Endodermal cell (in vitro differentiated cells): ENCODE data around the gene SOCS1. TPM values are rescaled to one million over a fixed set of nuclear protein-coding genes. Genes with fewer than 3 reads are reported as not detected.

Source experiments
- DNase-seq: peaks from one replicate; pipeline ENCODE4 v3.0.0-alpha.2; 2017
- H3K27ac ChIP-seq: 2 replicates; pipeline ENCODE4 v1.5.1; 2013; ENCODE audit warnings: mild to moderate bottlenecking, low read depth, low read length, moderate library complexity
- H3K27me3 ChIP-seq: 2 replicates; pipeline ENCODE4 v1.6.1; 2013; ENCODE audit warnings: mild to moderate bottlenecking, low read length, moderate library complexity; ENCODE audit not compliant: insufficient read depth, control insufficient read depth, poor library complexity, severe bottlenecking
- H3K36me3 ChIP-seq: 2 replicates; pipeline ENCODE4 v1.7.0; 2013; ENCODE audit warnings: mild to moderate bottlenecking, low read length, moderate library complexity; ENCODE audit not compliant: control insufficient read depth, insufficient read depth
- H3K4me1 ChIP-seq: one replicate; pipeline ENCODE4 v1.7.0; 2013; ENCODE audit warnings: low read length; ENCODE audit not compliant: control insufficient read depth, insufficient read depth
- H3K4me3 ChIP-seq: 2 replicates; pipeline ENCODE4 v1.5.1; 2013; ENCODE audit warnings: mild to moderate bottlenecking, low read length, moderate library complexity
- H3K9ac ChIP-seq: 2 replicates; pipeline ENCODE4 v1.6.1; 2013; ENCODE audit warnings: mild to moderate bottlenecking, low read length, moderate library complexity; ENCODE audit not compliant: poor library complexity, severe bottlenecking; ENCODE audit errors: extremely low read depth
- H3K9me3 ChIP-seq: 2 replicates; pipeline ENCODE4 v1.6.1; 2013; ENCODE audit warnings: mild to moderate bottlenecking, low read length, moderate library complexity; ENCODE audit not compliant: control insufficient read depth
- H3K27ac Mint-ChIP-seq: 2 replicates; pipeline ENCODE4 v1.8.0; 2020; ENCODE audit warnings: mixed read lengths
- H3K27me3 Mint-ChIP-seq: 2 replicates; pipeline ENCODE4 v1.8.0; 2021; ENCODE audit warnings: mild to moderate bottlenecking, mixed read lengths; ENCODE audit not compliant: insufficient read depth
- H3K36me3 Mint-ChIP-seq: 2 replicates; pipeline ENCODE4 v1.8.0; 2020; ENCODE audit warnings: low read depth, mixed read lengths
- H3K4me1 Mint-ChIP-seq: 2 replicates; pipeline ENCODE4 v1.8.0; 2020; ENCODE audit warnings: mixed read lengths
- H3K4me3 Mint-ChIP-seq: 2 replicates; pipeline ENCODE4 v1.8.0; 2020; ENCODE audit warnings: mild to moderate bottlenecking, moderate library complexity, mixed read lengths
- H3K9me3 Mint-ChIP-seq: 2 replicates; pipeline ENCODE4 v1.8.0; 2020; ENCODE audit warnings: mild to moderate bottlenecking, mixed read lengths
- CTCF ChIP-seq: fragments of 200-600 bp; sonication (generic); conservative IDR thresholded peaks from 2 replicates; pipeline ENCODE4 v1.5.0; 2021; ENCODE audit warnings: antibody characterized with exemption, mild to moderate bottlenecking
- WGBS, 2 experiments: methylation state at CpG; one replicate each; pipeline versions ENCODE4 v1.1.5 to v1.1.7; 2013; ENCODE audit warnings: missing lambda C conversion rate in 2 of 2, mixed read lengths in 1 of 2; ENCODE audit not compliant: insufficient coverage in 1 of 2, insufficient read length in 1 of 2; 5-methylcytosine and 5-hydroxymethylcytosine counted together
- total RNA-seq, 2 donors: library from RNA; stranded (reverse); fragmentation: NEBNext Ultra II Directional in 1 of 2; extraction: Animal tissue kit (Norgen Biotek cat#: 25700) in 1 of 2; gene quantifications; 2 replicates in 1 of 2; 3 replicates in 1 of 2; pipeline ENCODE4 v1.2.1, GENCODE V29; 2021

Gene SOCS1
- total RNA-seq, 2 donors from 2014 or later, result 5.6 to 7.2 TPM

GRCh38 chr16:11239644-11240632, 16.1 kb downstream of the SOCS1 start:
- Histone ChIP-seq H3K27me3 (no peaks in the 10 kb centered on the region), H3K9me3 (no peaks in the 10 kb centered on the region), H3K4me3 (no peak overlapping the region), H3K9ac (no peak overlapping the region), H3K4me1 (no peaks in the 10 kb centered on the region), H3K36me3 (no peaks in the 10 kb centered on the region), H3K27ac (no peak overlapping the region)
- Mint-ChIP-seq H3K9me3 (no peaks in the 10 kb centered on the region), H3K27me3 (peaks cover 2% of the 10 kb centered on the region), H3K27ac (no peak overlapping the region), H3K4me3 (no peak overlapping the region), H3K4me1 (no peaks in the 10 kb centered on the region), H3K36me3 (no peaks in the 10 kb centered on the region)
- no peak for TF ChIP-seq CTCF
- WGBS, 2 experiments, result 94 to 95% methylated on average over 6 to 10 of the region's 10 CpGs
- DNase-seq, result no peak

DNA sequence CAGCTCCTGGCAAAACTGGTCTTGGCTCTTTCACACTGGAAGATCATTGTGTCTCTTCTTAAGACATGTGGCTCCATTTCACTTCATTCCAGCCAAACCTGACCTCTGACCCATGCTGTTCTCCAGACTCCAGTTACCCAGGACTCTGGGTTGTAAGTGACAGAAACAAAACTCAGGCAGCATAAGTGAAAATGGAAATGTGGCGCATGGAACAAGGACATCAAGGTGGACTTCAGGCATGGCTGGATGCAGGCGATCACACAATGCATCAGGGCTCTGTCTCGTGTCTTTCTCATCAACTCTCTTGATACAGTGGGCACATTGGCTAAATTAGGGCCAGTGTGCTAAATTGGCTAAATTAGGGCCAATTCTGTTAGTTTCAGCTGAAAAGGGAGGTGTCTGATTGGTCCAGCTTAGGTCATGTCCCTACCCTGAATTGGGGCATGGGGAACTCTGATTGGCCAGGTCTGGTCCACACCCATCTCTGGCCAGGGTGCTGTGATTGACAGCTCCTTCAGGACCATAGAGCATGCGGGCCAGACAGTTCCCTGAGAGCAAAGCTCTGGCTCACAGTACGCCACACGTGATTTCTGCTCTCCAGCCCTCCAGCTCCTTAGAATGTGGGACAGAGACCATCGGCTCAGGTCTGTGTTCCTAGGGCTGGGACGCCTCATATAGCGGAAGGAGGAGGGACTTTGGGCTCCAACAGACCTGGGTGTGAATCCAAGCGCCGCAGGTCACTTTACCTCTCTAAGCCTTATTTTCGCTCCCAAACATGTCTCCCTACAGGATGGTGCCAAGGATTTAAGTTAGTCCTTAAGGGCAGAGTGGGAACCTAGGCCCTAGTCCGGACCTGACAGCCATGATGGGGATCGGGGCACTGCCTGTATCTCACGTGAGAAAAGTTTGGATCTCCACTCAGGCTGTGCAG, 17.5 kb downstream of the SOCS1 start:
- peak; percentile 69 for DNase-seq

More for the DNA sequence above, 17.5 kb downstream of the SOCS1 start:
- Histone ChIP-seq H3K9me3 (no peaks in the 10 kb centered on the region), H3K27me3 (no peaks in the 10 kb centered on the region), H3K4me3 (no peak overlapping the region), H3K27ac (no peak overlapping the region), H3K36me3 (no peaks in the 10 kb centered on the region), H3K4me1 (no peaks in the 10 kb centered on the region), H3K9ac (no peak overlapping the region)
- H3K27me3 Mint-ChIP-seq, result peaks cover 2% of the 10 kb centered on the region
- no peaks in the 10 kb centered on the region for H3K4me1 Mint-ChIP-seq
- WGBS, 2 experiments, result 95 to 97% methylated on average over 14 to 15 of the region's 15 CpGs
- H3K27ac Mint-ChIP-seq, result no peak overlapping the region
- no peaks in the 10 kb centered on the region for H3K9me3 Mint-ChIP-seq
- H3K36me3 Mint-ChIP-seq, result no peaks in the 10 kb centered on the region
- no peak overlapping the region for H3K4me3 Mint-ChIP-seq
- no peak for TF ChIP-seq CTCF
